Thyroid gland (tissue), 4 donors: ENCODE measurements around the gene TMPRSS13. TPM values are rescaled to one million over a fixed set of nuclear protein-coding genes. Genes with fewer than 3 reads are reported as not detected.

ENCODE experiments used
- DNase-seq, 2 donors: peaks; one replicate each; pipeline ENCODE4 v3.0.0-alpha.2; 2019
- H3K27ac ChIP-seq, 3 donors: fragments of 200-600 bp; sonication (generic); 1 replicate in 2 of 3; 2 replicates in 1 of 3; pipeline ENCODE4 v1.5.1; 2016 to 2019; ENCODE audit warnings: mild to moderate bottlenecking in 1 of 3, moderate library complexity in 1 of 3
- H3K27me3 ChIP-seq: fragments of 200-600 bp; sonication (generic); one replicate; pipeline ENCODE4 v1.5.1; 2019
- H3K36me3 ChIP-seq, 2 donors: fragments of 200-600 bp; sonication (generic); one replicate each; pipeline ENCODE4 v1.5.1; 2016 to 2019
- H3K4me1 ChIP-seq, 2 donors: fragments of 200-600 bp; sonication (generic); one replicate each; pipeline ENCODE4 v1.5.1; 2017 to 2019
- H3K4me3 ChIP-seq, 3 donors: fragments of 200-600 bp; sonication (generic); replicated peaks in 1 of 3; 1 replicate in 2 of 3; 2 replicates in 1 of 3; pipeline ENCODE4 v1.5.1; 2016; ENCODE audit warnings: mild to moderate bottlenecking in 1 of 3
- H3K9me3 ChIP-seq: fragments of 200-600 bp; sonication (generic); one replicate; pipeline ENCODE4 v1.5.1; 2017
- POLR2A ChIP-seq, 2 donors: fragments of 450-650 bp; IDR thresholded peaks; one replicate each; pipeline ENCODE4 v1.6.1; 2017; ENCODE audit warnings: antibody characterized with exemption in 2 of 2, mild to moderate bottlenecking in 2 of 2, moderate library complexity in 1 of 2
- WGBS, 2 donors: methylation state at CpG; one replicate each; pipeline ENCODE4 v1.1.5; 2017; 5-methylcytosine and 5-hydroxymethylcytosine counted together
- intact Hi-C: fragments of 100-400 bp; cut with DNase I; formaldehyde crosslinking; loops from one replicate; pipeline ENCODE4 v1.15.1; 2023
- total RNA-seq, 4 donors: library from RNA; depleted of rRNA; stranded (reverse); fragments of >200 nt; gene quantifications; one replicate each; pipeline ENCODE4 v1.2.3, GENCODE V29; 2016
- TF ChIP-seq, protein P1 (sequence below), 6 experiments: fragments of 200-600 bp in 3 of 6; fragments of 450-650 bp in 3 of 6; sonication (generic) in 3 of 6; IDR thresholded peaks; one replicate each; pipeline ENCODE4 v1.5.1; 2016 to 2019; ENCODE audit warnings: antibody characterized with exemption in 6 of 6, mild to moderate bottlenecking in 2 of 6, inconsistent platforms in 1 of 6, moderate library complexity in 1 of 6

The TMPRSS13 gene
- total RNA-seq, 4 donors from 2014 or later: 8.5 to 24.3 (median 13.0) TPM

DNA sequence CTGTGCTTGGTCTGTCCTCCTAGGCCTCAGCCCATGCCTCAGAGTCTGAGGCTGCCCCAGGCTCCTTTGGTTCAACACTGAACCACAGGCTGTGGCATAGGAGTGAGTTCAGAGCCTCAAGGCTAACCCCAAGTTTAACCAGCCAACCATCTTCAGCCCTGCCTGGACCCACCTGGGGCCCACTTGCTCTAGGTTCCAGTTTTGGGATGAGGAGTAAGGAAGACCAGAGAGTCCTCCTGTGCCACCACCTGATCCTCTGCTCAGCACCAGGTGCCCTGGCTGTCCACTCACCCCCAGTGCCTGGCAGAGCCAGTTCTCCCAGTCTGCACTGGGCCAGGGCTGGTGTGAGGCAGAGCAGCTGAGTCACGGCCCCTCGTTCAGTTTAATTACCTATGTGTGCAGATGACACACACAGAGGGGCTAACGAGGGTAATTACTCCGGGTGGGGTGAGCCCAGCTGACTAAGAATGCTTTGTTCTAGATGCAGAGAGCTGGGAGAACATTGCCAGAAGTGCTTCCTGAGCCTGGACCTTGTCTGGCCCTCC lies 12.0 kb upstream of the TMPRSS13 start:
- 84 to 93% methylated on average over 4 of the region's 4 CpGs for WGBS, 2 donors
- Histone ChIP-seq H3K9me3 (no peaks in the 10 kb centered on the region), H3K27me3 (no peaks in the 10 kb centered on the region), H3K27ac (no peak overlapping the region), H3K4me1 (no peaks in the 10 kb centered on the region), H3K4me3 (no peak overlapping the region), H3K36me3 (no peaks in the 10 kb centered on the region)
- DNase-seq: no peak
- TF ChIP-seq, protein P1, sequence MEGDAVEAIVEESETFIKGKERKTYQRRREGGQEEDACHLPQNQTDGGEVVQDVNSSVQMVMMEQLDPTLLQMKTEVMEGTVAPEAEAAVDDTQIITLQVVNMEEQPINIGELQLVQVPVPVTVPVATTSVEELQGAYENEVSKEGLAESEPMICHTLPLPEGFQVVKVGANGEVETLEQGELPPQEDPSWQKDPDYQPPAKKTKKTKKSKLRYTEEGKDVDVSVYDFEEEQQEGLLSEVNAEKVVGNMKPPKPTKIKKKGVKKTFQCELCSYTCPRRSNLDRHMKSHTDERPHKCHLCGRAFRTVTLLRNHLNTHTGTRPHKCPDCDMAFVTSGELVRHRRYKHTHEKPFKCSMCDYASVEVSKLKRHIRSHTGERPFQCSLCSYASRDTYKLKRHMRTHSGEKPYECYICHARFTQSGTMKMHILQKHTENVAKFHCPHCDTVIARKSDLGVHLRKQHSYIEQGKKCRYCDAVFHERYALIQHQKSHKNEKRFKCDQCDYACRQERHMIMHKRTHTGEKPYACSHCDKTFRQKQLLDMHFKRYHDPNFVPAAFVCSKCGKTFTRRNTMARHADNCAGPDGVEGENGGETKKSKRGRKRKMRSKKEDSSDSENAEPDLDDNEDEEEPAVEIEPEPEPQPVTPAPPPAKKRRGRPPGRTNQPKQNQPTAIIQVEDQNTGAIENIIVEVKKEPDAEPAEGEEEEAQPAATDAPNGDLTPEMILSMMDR (IDR thresholded peaks at IDR 0.05): no peak
- TF ChIP-seq POLR2A (IDR thresholded peaks at IDR 0.05): no peak
- intact Hi-C loops: no loop called here

GRCh38 chr11:117940736-117941135 lies 11.5 kb upstream of the TMPRSS13 start:
- Histone ChIP-seq H3K36me3 (no peaks in the 10 kb centered on the region), H3K4me3 (no peak overlapping the region), H3K27me3 (no peaks in the 10 kb centered on the region), H3K9me3 (no peaks in the 10 kb centered on the region), H3K4me1 (no peaks in the 10 kb centered on the region), H3K27ac (no peak overlapping the region)
- WGBS, 2 donors: 96 to 97% methylated on average over 8 of the region's 8 CpGs
- no peak for DNase-seq
- TF ChIP-seq, protein P1 (IDR thresholded peaks at IDR 0.05): no peak
- no peak for TF ChIP-seq POLR2A (IDR thresholded peaks at IDR 0.05)
- intact Hi-C loops: no loop called here

- peaks cover 3 to 6% of the 10 kb centered on the region in 2 donors for H3K4me1 ChIP-seq
- intact Hi-C loops: no loop called here
- 84 to 86% methylated on average over 6 of the region's 6 CpGs for WGBS, 2 donors
These were observed 7.8 kb upstream of the TMPRSS13 start for GRCh38 chr11:117936973-117937372.

DNA sequence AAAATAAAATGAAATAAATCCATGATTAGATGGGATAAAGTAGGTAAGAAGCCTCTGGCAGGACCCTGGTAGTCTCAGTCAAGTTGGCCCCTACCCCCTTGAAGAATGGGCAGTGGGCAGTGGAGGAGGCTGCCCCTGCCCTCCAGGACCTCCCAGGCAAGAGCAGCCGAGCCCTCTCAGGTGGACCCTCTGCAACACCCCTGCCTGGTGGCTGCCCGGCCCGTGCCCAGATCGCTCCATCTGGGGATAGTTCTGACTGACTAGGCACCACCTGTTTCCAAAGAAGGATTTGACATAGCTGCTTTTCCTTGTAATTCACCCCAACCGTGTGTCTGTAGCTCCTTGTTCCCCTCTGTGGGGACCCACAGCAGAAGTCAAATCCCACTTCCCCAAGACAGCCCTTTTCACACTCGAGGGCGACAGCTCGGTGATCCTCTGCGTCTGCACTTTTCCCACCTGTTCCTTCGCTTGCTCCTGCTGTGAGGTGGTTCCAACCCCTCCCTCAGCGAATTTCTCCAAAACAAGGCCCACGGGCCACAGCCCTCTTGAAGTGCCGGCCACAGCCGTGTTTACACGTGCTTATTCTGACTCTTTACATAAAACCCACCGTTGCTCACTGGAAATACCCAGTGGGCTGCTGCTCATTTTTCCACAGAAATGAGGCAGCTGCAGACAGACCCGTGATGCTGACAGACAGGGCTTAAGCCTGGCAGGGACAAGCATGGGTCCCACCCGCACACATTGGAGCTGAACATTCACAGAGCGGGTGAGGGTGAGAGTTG lies 5.5 kb upstream of the TMPRSS13 start:
- Histone ChIP-seq H3K4me3 (no peak overlapping the region), H3K27me3 (no peaks in the 10 kb centered on the region), H3K27ac (no peak overlapping the region), H3K36me3 (no peaks in the 10 kb centered on the region), H3K9me3 (no peaks in the 10 kb centered on the region), H3K4me1 (peaks cover 17 to 28% of the 10 kb centered on the region in 2 donors)
- intact Hi-C loops: no loop called here
- WGBS, 2 donors: 82 to 90% methylated on average over 19 of the region's 19 CpGs
- no peak for DNase-seq
- TF ChIP-seq, protein P1 (IDR thresholded peaks at IDR 0.05): no peak
- TF ChIP-seq POLR2A (IDR thresholded peaks at IDR 0.05): no peak

More at GRCh38 chr11:117936973-117937372, 7.8 kb upstream of the TMPRSS13 start:
- no peaks in the 10 kb centered on the region for H3K36me3 ChIP-seq
- no peak for TF ChIP-seq POLR2A (IDR thresholded peaks at IDR 0.05)
- TF ChIP-seq, protein P1 (IDR thresholded peaks at IDR 0.05): no peak
- no peak overlapping the region for H3K27ac ChIP-seq
- no peak overlapping the region for H3K4me3 ChIP-seq
- no peak for DNase-seq
- no peaks in the 10 kb centered on the region for H3K9me3 ChIP-seq
- no peaks in the 10 kb centered on the region for H3K27me3 ChIP-seq

DNA sequence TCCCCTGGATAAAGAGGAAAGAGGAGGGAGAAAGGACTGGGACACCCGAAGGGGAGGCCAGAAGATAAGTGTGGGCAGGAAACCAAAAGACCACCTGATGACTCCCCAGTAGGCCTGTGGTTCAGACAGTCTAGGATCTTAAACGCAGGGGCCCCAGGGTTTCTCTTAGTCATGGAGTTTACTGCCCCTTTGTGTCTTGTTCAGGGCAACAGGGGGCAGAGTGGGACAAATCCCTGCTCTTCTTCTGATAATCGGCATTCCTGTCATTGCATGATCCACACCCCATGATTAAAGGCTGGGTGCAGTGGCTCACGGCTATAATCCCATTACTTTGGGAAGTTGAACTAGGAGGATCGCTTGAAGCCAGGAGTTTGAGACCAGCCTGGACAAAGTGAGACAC lies 4.7 kb upstream of the TMPRSS13 start:
- H3K9me3 ChIP-seq: no peaks in the 10 kb centered on the region
- H3K27ac ChIP-seq: no peak overlapping the region
- H3K4me1 ChIP-seq: peaks cover 22 to 36% of the 10 kb centered on the region in 2 donors
- no peaks in the 10 kb centered on the region for H3K27me3 ChIP-seq
- 88 to 98% methylated on average over 5 of the region's 5 CpGs for WGBS, 2 donors
- H3K36me3 ChIP-seq: no peaks in the 10 kb centered on the region
- no peak overlapping the region for H3K4me3 ChIP-seq
- intact Hi-C loops: no loop called here
- no peak for DNase-seq
- TF ChIP-seq POLR2A (IDR thresholded peaks at IDR 0.05): no peak
- TF ChIP-seq, protein P1 (IDR thresholded peaks at IDR 0.05): no peak
